ENCODE data around the gene HCK. TPM values are rescaled to one million over a fixed set of nuclear protein-coding genes. Genes with fewer than 3 reads are reported as not detected.

HCK gene
- total RNA-seq, 1 experiment from 2014 or later: not detected

DNA sequence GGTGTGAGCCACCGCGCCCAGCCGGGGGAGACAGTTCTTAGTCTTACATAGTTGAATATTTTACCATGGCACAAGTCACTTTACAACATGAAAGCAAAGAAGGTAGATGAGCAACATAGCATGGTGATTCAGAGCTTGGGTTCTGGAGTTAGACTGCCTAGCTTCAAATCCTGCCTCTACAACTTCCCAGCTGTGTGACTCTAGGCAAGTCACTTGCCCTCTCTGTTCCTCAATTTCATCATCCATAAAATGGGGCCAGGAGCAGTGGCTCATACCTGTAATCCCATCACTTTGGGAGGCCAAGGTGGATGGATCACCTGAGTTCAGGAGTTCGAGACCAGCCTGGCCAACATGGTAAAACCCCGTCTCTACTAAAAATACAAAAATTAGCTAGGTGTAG, 26.3 kb downstream of the HCK start:
- in situ Hi-C loops (cut with HindIII; ENCODE audit: low pct_unique_long_range_greater_than_20kb, low sequenced_read_pairs): no loop called here

DNA sequence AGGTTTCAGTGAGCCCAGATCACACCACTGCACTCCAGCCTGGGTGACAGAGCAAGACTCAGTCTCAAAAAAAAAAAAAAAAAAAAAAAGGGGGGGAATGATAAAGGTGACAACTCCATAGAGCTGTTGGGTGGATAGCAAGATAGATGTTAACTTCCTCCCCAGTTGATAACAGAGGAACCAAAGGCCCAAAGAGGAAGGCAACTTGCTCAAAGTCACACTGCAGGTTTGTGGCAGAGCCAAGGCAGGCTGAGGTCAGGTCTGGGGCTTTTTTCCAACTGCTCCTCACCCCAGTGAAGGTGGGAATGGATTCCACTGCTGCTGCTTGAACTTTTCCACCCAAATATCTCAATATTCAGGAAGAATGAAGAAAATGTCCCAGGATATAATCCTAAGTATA, 26.7 kb downstream of the HCK start:
- in situ Hi-C loops (cut with HindIII; ENCODE audit: low pct_unique_long_range_greater_than_20kb, low sequenced_read_pairs): no loop called here
- DNase-seq (ENCODE audit: low read depth): no peak

More for the DNA sequence above, 26.3 kb downstream of the HCK start:
- DNase-seq (ENCODE audit: low read depth): no peak

DNA sequence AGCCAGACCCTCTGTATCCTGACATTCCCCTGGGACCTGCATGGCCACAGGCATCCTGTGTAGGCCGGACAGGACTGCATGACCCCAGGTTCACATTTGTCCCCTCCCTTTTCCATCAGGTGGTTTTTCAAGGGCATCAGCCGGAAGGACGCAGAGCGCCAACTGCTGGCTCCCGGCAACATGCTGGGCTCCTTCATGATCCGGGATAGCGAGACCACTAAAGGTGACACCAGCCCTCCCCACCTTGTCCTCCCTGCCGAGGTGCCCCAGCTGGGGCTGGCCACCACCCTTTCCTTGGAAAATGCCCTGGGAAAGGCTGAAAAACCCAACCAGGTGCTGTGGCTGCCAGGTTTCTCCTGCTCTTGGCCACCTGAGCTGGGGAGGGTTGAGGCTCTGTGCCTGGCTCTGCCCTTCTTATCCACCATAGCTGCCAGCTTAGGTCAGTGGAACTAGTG, 27.6 kb downstream of the HCK start:
- in situ Hi-C loops (cut with HindIII; ENCODE audit: low pct_unique_long_range_greater_than_20kb, low sequenced_read_pairs): loop anchor here (10.0 kb wide), 1 partner anchor 135 kb away; no protein-coding TSS in a partner anchor
- DNase-seq (ENCODE audit: low read depth): no peak

- in situ Hi-C loops (cut with HindIII; ENCODE audit: low pct_unique_long_range_greater_than_20kb, low sequenced_read_pairs): loop anchor here (10.0 kb wide), 1 partner anchor 136 kb away; no protein-coding TSS in a partner anchor
- no peak for DNase-seq (ENCODE audit: low read depth)
Measured at GRCh38 chr20:32080783-32081182, 28.7 kb downstream of the HCK start.

- DNase-seq (ENCODE audit: low read depth): no peak
- in situ Hi-C loops (cut with HindIII; ENCODE audit: low pct_unique_long_range_greater_than_20kb, low sequenced_read_pairs): loop anchor here (10.0 kb wide), 1 partner anchor 139 kb away; no protein-coding TSS in a partner anchor
Measured at GRCh38 chr20:32083469-32083868, 31.4 kb downstream of the HCK start.

- DNase-seq (ENCODE audit: low read depth): no peak
- in situ Hi-C loops (cut with HindIII; ENCODE audit: low pct_unique_long_range_greater_than_20kb, low sequenced_read_pairs): loop anchor here (10.0 kb wide), 1 partner anchor 142 kb away; no protein-coding TSS in a partner anchor
Measured at GRCh38 chr20:32087070-32087469, 35.0 kb downstream of the HCK start.

DNA sequence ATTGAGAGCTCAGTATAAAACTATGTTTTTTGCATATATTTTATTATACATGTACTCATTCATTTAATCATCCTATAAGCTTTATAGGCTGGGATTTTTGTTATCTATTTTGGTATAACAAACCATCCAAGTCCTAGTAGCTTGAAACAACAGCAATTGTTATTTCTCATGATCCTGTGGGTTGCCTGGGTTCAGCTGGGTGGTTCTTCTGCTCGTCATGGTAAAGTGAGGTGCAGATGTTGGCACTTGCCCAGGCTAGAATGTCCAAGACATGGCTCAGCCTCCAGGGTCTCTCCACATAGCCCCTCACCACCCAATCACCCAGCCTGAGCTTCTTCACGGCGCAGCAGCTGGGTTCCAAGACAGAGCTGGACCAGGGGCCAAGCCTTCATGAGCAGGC, 36.7 kb downstream of the HCK start:
- in situ Hi-C loops (cut with HindIII; ENCODE audit: low pct_unique_long_range_greater_than_20kb, low sequenced_read_pairs): loop anchor here (10.0 kb wide), 1 partner anchor 144 kb away; no protein-coding TSS in a partner anchor
- DNase-seq (ENCODE audit: low read depth): no peak

DNA sequence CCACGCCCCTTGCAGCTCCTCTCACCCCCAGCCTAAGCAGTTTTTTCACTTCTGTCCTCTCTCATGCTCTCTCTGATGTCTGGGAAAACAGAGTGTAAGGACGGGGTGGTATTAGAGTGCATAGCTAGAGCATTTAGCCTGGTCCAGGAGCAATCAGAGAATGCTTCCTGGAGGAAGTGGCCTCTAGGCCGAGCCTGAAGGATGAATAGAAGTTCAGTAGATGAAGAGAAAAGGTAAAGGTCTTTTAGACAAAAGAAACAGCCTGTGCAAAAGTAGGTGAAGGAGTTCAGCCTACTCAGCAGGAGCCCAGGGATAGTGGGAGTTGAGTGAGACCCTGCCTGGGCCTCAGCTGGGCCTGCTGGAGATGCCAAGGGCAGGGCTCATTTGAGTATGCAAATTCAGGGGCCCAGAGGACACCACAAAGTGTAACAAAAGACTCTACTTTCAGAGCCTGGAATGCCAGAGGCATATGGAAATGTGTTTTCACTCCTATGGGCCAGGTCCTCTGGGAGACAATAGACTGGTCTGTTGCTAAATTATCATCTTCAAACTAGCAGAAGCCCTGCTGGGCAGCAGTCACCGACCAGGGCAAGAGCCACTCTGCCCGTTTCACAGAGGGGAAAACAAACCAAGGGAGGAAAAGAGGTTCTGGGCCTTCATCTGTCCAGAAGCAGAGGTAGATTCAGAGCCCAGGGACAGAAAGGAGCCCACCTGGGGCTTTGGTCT, 37.8 kb downstream of the HCK start:
- in situ Hi-C loops (cut with HindIII; ENCODE audit: low pct_unique_long_range_greater_than_20kb, low sequenced_read_pairs): loop anchor here (10.0 kb wide), 1 partner anchor 145 kb away; no protein-coding TSS in a partner anchor
- no peak for DNase-seq (ENCODE audit: low read depth)

- in situ Hi-C loops (cut with HindIII; ENCODE audit: low pct_unique_long_range_greater_than_20kb, low sequenced_read_pairs): no loop called here
Measured at GRCh38 chr20:32091888-32092346, 39.9 kb downstream of the HCK start.

DNA sequence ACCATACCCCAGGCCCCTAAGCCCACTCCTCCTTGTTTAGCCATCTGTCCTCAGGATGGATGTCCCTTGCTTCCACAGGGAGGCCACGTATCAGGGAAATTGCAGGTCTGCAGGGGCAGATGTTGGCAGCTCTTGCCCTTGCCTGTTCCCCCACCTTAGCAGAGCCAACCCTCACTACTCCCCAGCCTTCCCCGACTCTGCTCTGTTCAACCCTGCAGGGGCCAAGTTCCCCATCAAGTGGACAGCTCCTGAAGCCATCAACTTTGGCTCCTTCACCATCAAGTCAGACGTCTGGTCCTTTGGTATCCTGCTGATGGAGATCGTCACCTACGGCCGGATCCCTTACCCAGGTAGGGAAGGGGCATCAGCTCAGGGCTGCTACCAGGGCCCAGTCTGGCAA, 46.7 kb downstream of the HCK start:
- DNase-seq (ENCODE audit: low read depth): no peak
- in situ Hi-C loops (cut with HindIII; ENCODE audit: low pct_unique_long_range_greater_than_20kb, low sequenced_read_pairs): no loop called here

More at GRCh38 chr20:32091888-32092346, 39.9 kb downstream of the HCK start:
- peak; percentile 77 for DNase-seq (ENCODE audit: low read depth)

DNA sequence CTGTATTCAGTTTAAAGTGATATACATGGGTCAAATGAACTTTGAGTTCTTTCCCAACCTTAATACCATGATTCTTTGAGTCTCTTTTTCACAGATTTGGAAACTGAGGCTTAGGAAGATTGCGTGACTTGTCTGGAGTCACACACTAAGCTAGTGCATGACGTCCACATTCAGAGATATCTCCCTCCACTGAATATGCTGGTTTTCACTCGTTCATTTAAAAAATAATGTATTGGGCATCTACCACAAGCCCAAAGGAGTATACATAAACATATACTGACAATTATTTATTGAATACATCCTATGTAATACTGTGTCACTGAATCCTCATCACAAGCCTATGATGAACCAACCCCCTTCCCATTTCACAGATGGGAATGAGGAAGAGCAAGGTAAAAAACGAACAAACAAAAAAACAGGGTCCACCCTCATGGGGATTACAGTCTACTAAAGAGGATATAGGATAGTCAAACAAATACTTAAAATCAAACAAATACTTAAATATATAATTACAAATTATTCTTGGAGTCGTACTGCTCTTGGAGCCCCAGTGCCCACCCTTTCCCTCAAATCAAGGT, 56.9 kb downstream of the HCK start:
- in situ Hi-C loops (cut with HindIII; ENCODE audit: low pct_unique_long_range_greater_than_20kb, low sequenced_read_pairs): no loop called here
- no peak for DNase-seq (ENCODE audit: low read depth)

DNA sequence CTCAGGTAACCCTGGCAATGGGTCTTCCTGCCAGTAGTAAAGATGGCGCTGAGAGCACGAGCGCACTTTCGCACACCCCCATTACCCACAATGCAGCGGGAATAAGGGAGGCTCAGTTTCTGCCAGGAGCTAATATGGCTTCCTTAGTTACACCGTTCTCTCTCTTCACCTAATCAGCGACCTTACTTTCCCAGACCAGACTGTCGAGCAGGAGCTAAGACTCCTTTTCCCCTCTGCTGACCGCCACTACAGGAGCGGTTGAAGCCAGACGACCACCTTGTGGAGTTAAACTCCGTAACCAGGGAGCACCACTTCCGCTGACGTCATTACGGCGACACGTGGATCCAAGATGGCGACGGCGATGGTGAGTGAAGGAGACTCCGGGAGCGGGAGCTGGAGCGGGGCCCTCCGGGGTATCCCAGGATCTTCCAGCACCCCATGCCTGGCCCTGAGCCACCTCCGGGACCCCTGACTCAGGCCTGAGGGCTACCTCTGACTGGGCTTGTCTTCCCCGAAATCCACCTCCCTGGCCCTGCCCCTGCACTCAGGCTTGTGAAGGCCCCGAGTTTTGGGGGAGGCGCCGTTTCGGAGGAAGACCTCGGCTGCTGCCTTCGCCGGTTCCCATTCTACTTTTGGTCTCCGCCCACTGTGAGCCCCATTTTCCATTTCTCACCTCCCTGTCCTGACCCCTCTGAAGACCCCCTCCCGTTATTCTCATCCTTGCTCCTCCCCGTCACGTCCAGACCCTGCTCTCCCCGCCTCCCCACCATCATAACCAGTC, 57.5 kb downstream of the HCK start, which contains the start of gene TM9SF4:
Gene TM9SF4, plus strand, starts transcription at position 323 of the 781 bp plus-strand sequence. Its CDS starts 27 bp downstream, at position 350.
- peak; percentile 96 for DNase-seq (ENCODE audit: low read depth)
- in situ Hi-C loops (cut with HindIII; ENCODE audit: low pct_unique_long_range_greater_than_20kb, low sequenced_read_pairs): no loop called here

DNA sequence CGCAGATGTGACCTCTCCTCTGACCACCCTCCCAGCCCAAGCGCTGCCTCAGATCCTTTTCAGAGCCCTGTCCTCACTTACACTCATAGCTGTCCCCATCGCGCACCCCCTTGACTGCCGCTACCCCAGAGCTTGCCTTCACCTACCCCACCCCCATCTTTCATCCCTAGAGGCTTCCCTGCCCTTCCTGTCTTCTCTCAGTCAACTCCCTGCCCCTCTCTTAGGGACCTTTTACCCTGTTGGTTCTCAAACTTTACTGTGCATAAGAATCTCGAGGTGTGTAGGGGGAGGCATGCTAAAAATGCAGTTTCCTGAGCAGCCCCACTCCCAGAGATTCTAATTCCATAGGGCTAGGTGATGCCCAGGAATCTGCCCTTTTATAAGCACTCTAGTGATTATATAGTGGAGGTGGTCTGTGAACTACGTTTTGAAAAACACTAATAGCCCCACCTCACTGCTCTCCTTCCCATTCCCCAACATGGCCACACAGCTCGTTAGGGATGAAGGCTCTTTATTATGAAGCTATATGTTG, 58.2 kb downstream of the HCK start:
- in situ Hi-C loops (cut with HindIII; ENCODE audit: low pct_unique_long_range_greater_than_20kb, low sequenced_read_pairs): no loop called here
- DNase-seq (ENCODE audit: low read depth): no peak

DNA sequence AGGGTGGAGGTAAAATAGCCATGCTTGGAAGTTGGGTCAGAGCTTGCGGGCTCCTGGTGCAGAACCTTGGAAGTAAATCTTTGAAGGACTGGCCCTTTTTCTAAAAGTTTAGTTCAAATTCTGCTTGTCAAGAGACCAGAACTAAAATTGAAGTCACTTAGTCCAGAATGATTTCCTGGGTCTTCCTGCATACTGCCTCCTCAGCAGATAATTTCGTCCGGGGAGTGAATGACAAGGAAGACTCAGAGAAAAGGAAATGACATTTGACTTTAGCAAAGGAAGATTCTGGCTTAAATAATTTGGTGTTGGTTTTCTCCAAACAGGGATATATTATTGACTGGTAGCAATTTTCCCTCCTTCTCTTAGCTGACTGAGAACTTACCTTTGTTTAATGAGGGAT, 58.7 kb downstream of the HCK start:
- no peak for DNase-seq (ENCODE audit: low read depth)
- in situ Hi-C loops (cut with HindIII; ENCODE audit: low pct_unique_long_range_greater_than_20kb, low sequenced_read_pairs): no loop called here

GRCh38 chr20:32111156-32111686, 59.2 kb downstream of the HCK start:
- in situ Hi-C loops (cut with HindIII; ENCODE audit: low pct_unique_long_range_greater_than_20kb, low sequenced_read_pairs): no loop called here
- no peak for DNase-seq (ENCODE audit: low read depth)

DNA sequence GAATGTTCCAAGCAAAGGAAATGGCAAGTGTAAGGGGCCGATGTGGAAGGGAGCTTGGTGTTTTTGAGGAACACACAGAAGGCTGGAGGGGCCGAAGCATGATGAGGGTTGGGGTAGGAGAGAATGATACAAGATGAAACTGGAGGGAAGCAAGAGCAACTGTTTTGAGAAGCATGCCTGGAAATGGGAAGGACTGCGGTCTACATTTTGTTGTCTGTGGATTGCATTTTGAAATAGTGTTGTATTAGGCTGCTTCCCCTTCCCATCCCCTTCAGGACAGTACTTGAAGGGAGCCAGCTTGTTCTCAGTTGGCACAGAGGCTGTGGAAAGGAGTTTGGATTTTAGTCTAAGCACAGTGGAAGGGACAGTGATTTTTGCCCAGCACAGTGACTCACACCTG, 59.7 kb downstream of the HCK start:
- in situ Hi-C loops (cut with HindIII; ENCODE audit: low pct_unique_long_range_greater_than_20kb, low sequenced_read_pairs): no loop called here

GRCh38 chr20:32112841-32113240, 60.8 kb downstream of the HCK start:
- in situ Hi-C loops (cut with HindIII; ENCODE audit: low pct_unique_long_range_greater_than_20kb, low sequenced_read_pairs): no loop called here
- no peak for DNase-seq (ENCODE audit: low read depth)

More for the DNA sequence above, 59.7 kb downstream of the HCK start:
- DNase-seq (ENCODE audit: low read depth): no peak

DNA sequence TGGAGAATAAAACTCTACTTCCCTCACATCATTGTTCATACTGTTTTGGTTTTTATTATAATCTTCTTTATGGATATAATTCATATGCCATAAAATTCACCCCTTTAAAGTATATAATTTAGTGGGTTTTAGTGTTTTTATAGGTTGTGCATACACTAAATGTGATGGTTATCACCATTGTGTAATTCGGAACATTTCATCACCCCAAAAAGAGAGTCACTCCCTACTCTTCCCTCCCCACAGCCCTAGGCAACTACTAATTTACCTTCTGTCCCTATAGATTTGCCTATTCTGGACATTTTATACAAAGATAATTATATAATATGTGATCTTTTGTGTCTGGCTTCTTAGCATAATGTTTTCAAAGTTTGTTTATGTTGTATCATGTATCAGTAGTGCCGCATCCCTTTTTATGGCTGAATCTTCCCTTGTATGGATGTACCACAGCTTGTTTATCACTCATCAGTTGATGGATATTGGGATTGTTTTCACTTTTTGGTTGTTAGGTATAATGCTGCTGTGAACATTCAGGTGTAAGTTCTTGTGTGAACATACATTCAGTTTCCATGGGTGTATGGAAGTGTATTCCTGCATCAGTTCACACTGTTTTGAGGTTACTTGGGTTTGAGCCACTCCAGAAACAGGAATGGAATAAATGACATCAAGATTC, 61.7 kb downstream of the HCK start:
- in situ Hi-C loops (cut with HindIII; ENCODE audit: low pct_unique_long_range_greater_than_20kb, low sequenced_read_pairs): no loop called here
- no peak for DNase-seq (ENCODE audit: low read depth)

All from Caki2 (cell line).